ENCODE data around the gene KRTAP27-1.

DNA sequence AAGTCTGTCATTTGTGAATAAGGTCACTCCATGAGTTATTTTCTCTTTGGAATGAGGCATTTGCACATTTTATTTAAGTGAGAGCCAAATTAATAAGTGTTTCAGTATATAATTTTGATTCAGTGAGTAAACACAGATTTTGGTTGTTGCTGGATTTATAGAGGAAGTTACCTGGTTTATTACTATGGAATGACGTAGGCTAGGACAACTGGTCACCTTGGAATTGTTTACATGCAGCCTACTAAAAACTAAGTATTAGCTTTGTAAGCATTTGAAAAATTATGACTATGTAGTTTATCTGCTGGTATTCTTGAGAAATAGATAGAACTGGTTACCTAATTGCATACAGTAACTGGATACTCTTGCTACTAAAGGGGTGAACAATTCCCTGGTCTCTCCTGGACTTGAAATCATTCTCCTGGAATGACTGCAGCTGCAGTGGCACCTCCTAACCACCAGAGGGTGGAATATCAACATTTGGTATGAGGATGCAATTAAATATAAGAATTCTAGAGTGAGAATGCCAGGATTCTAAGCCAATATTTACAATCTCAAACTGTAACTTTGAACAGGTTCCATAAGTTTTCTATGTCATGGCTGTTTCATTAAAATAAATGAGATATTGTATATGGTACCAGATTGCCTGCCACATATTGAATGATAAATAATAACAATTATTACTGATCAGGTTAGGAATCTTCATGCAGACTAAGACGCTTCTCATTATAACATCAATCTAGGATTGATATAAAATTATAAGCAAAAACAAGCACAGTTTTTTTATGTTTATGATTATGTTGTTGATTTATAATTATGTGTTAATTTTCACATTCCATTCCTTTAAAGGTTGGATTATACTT, 3.5 kb upstream of the KRTAP27-1 start:
- TF ChIP-seq, protein P1, sequence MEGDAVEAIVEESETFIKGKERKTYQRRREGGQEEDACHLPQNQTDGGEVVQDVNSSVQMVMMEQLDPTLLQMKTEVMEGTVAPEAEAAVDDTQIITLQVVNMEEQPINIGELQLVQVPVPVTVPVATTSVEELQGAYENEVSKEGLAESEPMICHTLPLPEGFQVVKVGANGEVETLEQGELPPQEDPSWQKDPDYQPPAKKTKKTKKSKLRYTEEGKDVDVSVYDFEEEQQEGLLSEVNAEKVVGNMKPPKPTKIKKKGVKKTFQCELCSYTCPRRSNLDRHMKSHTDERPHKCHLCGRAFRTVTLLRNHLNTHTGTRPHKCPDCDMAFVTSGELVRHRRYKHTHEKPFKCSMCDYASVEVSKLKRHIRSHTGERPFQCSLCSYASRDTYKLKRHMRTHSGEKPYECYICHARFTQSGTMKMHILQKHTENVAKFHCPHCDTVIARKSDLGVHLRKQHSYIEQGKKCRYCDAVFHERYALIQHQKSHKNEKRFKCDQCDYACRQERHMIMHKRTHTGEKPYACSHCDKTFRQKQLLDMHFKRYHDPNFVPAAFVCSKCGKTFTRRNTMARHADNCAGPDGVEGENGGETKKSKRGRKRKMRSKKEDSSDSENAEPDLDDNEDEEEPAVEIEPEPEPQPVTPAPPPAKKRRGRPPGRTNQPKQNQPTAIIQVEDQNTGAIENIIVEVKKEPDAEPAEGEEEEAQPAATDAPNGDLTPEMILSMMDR (IDR thresholded peaks at IDR 0.05; ENCODE audit: borderline replicate concordance, extremely low read depth, low read length, poor library complexity, severe bottlenecking), result peak; percentile 84
- no peak for TF ChIP-seq EZH2 (IDR thresholded peaks at IDR 0.05; ENCODE audit: borderline replicate concordance, low read depth, low read length, severe bottlenecking)
